Measurements from ENCODE around the gene PAIP2.

The PAIP2 gene

GRCh38 chr5:139410121-139410992 is 68.7 kb downstream of the PAIP2 start:
- DNase-seq (ENCODE audit: low read depth in 2 of 2): no peak

- DNase-seq (ENCODE audit: low read depth in 2 of 2): no peak
Observed at GRCh38 chr5:139410993-139411828, 69.6 kb downstream of the PAIP2 start.

- DNase-seq (ENCODE audit: low read depth in 2 of 2): no peak
Observed at GRCh38 chr5:139413153-139413552, 71.5 kb downstream of the PAIP2 start.

- DNase-seq (ENCODE audit: low read depth in 2 of 2): no peak
Observed at GRCh38 chr5:139413963-139414362, 72.3 kb downstream of the PAIP2 start.

GRCh38 chr5:139414581-139415130 is 73.0 kb downstream of the PAIP2 start:
- no peak for DNase-seq (ENCODE audit: low read depth in 2 of 2)

- no peak for DNase-seq (ENCODE audit: low read depth in 2 of 2)
Observed at GRCh38 chr5:139415221-139415861, 73.7 kb downstream of the PAIP2 start.

GRCh38 chr5:139415869-139416268 is 74.2 kb downstream of the PAIP2 start:
- no peak for DNase-seq (ENCODE audit: low read depth in 2 of 2)

GRCh38 chr5:139416651-139417050 is 75.0 kb downstream of the PAIP2 start:
- DNase-seq (ENCODE audit: low read depth in 2 of 2): no peak

- DNase-seq (ENCODE audit: low read depth in 2 of 2): no peak
Observed at GRCh38 chr5:139417214-139417613, 75.6 kb downstream of the PAIP2 start.

- DNase-seq (ENCODE audit: low read depth in 2 of 2): no peak
Observed at GRCh38 chr5:139418793-139419192, 77.1 kb downstream of the PAIP2 start.
